Activated CD4-positive, alpha-beta T cell treated with anti-CD3 and anti-CD28 coated beads, Interleukin-2, amount 50 U/mL, for 24 hours (primary cell): ENCODE results near the gene PVALEF.
"Not testable (repeated sequence)": the region's sequence is repeated elsewhere in the genome, so short reads cannot be mapped to it uniquely, and the experiment has no call there.

ENCODE experiments used
- DNase-seq, 2 donors: peaks; one replicate each; pipeline ENCODE4 v3.0.0-alpha.2; 2020; ENCODE audit warnings: low read depth in 1 of 2, low spot score in 1 of 2

Gene PVALEF

GRCh38 chr17:81143717-81144422, 21.4 kb upstream of the PVALEF start:
- no peak for DNase-seq

- DNase-seq = no peak
Observed at GRCh38 chr17:81144423-81144781, 20.9 kb upstream of the PVALEF start.

- not testable (repeated sequence) for DNase-seq
Observed at GRCh38 chr17:81146208-81146607, 19.1 kb upstream of the PVALEF start.

- DNase-seq = no peak
Observed at GRCh38 chr17:81147701-81148100, 17.6 kb upstream of the PVALEF start.

GRCh38 chr17:81148571-81148970, 16.7 kb upstream of the PVALEF start:
- DNase-seq = no peak

GRCh38 chr17:81148986-81149533, 16.2 kb upstream of the PVALEF start:
- DNase-seq = no peak

GRCh38 chr17:81150377-81151077, 14.8 kb upstream of the PVALEF start:
- DNase-seq = no peak

GRCh38 chr17:81151278-81151677, 14.0 kb upstream of the PVALEF start:
- DNase-seq = no peak

- no peak for DNase-seq
Observed at GRCh38 chr17:81152288-81152828, 12.9 kb upstream of the PVALEF start.

- no peak for DNase-seq
Observed at GRCh38 chr17:81153340-81153803, 11.9 kb upstream of the PVALEF start.

- not testable (repeated sequence) for DNase-seq
Observed at GRCh38 chr17:81154016-81154415, 11.3 kb upstream of the PVALEF start.

GRCh38 chr17:81154961-81155360, 10.3 kb upstream of the PVALEF start:
- DNase-seq = no peak

- no peak for DNase-seq
Observed at GRCh38 chr17:81156866-81157805, 8.2 kb upstream of the PVALEF start.

GRCh38 chr17:81157848-81158687, 7.2 kb upstream of the PVALEF start:
- no peak for DNase-seq

GRCh38 chr17:81158688-81159590, 6.4 kb upstream of the PVALEF start:
- no peak for DNase-seq

- DNase-seq = no peak
Observed at GRCh38 chr17:81159611-81160265, 5.6 kb upstream of the PVALEF start.

- DNase-seq = no peak
Observed at GRCh38 chr17:81160306-81160705, 5.0 kb upstream of the PVALEF start.

- no peak for DNase-seq
Observed at GRCh38 chr17:81160747-81161453, 4.4 kb upstream of the PVALEF start.
